ENCODE data around the gene TRAF4. TPM values are rescaled to one million over a fixed set of nuclear protein-coding genes. Genes with fewer than 3 reads are reported as not detected.
A peak's percentile ranks its signal among the peaks of the same experiment; 100 is the strongest.

Gene TRAF4
- total RNA-seq, 1 experiment from 2014 or later = 127 TPM

DNA sequence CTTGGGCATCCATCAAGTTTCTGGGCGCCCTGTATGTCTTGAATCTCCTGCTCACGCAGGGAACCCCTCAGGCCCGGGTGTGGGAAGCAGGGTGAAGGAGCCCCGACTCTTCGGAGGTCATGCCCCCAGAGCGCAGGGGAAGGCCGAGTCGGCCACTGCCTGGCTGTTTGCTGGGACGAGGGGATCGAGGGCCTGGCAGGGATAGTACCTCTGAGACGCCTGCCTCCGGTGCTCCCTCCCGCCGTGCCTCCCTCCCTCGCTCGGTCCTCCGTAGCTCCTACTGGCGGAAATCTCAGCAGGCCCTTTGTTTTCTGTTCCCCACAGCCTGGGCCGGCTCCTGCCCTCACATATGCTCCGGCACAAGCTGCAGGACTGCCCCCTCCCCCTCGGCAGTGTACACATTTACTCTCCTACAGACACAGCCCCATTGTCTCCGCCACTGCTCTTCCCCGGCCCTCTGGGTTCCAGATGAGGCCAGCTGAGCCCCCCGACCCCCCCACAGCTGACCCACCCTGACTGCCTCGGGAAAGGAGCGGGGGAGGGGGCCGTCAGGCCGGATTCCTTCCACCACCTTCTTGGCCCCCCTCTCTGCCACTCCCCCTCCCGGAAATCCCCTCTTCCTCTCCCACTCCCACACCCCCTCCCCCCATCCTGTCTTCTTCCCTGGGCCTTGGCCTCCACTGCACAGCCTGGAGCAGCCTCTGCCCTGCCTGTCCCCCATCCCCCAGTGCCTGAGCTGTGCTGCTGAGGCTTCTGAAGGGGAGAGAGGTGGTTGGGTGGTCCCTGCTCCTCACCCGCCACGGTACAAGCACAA is 1.4 kb downstream of the TRAF4 start:
- intact Hi-C loops (cut with micrococcal nuclease) = no loop called here
- peaks cover 52% of the 10 kb centered on the region for H3K79me2 ChIP-seq (ENCODE audit: insufficient read depth, low read length)
- CTCF ChIA-PET = interaction anchor here (13.6 kb wide), 1 partner anchor 18 kb away, joined by 207 read pairs; the partner anchor contains the start of genes NEK8 and TLCD1

More for the DNA sequence above, 1.4 kb downstream of the TRAF4 start:
- no TSS peak for BruUV-seq (replicated peaks)
- RAD21 ChIA-PET (ENCODE audit: low non-redundant PET in 1 of 2, low total read pairs in 2 of 2, uncharacterized antibody in 2 of 2, unreplicated experiment in 2 of 2) = interaction anchor here in 1 of 2 experiments (1.0 kb wide), 1 partner anchor 19 kb away, joined by 5 read pairs; no protein-coding TSS in a partner anchor
- Histone ChIP-seq H3K9ac (ENCODE audit: low read length) (peak overlapping the region; percentile 100), H3K27me3 (ENCODE audit: insufficient read depth, low read length) (no peaks in the 10 kb centered on the region), H3K9me3 (ENCODE audit: control insufficient read depth in 1 of 2, insufficient read depth in 1 of 2, low read depth in 1 of 2, low read length in 2 of 2) (no peaks in the 10 kb centered on the region), H3K9me2 (ENCODE audit: insufficient read depth) (no peaks in the 10 kb centered on the region), H3K4me3 (replicated peaks in 1 of 2; ENCODE audit: low read depth in 1 of 2, low read length in 2 of 2) (peak overlapping the region; percentile 97 to 100), H3K27ac (ENCODE audit: low read depth, low read length) (peak overlapping the region; percentile 98), H4K20me1 (ENCODE audit: insufficient read depth) (peaks cover 24% of the 10 kb centered on the region; the same call in 1 of the 2 replicates), H3K4me2 (ENCODE audit: low read length) (peak overlapping the region; percentile 99), H3K4me1 (ENCODE audit: control insufficient read depth in 1 of 2, insufficient read depth in 2 of 2, low read length in 2 of 2) (peaks cover 34 to 59% of the 10 kb centered on the region in 2 experiments), H3K36me3 (ENCODE audit: control insufficient read depth in 1 of 2, insufficient read depth in 2 of 2, low read length in 2 of 2) (peaks cover 23 to 43% of the 10 kb centered on the region in 2 experiments), H2AFZ (ENCODE audit: low read depth, low read length, poor library complexity, severe bottlenecking) (no peak overlapping the region)
- no peak for DNase-seq (ENCODE audit: low read depth, low spot score)
- no peak for TF ChIP-seq FOSL1 (IDR thresholded peaks at IDR 0.05; ENCODE audit: low read depth)
- TF ChIP-seq EZH2 (IDR thresholded peaks at IDR 0.05) = no peak
- TF ChIP-seq, protein P1, sequence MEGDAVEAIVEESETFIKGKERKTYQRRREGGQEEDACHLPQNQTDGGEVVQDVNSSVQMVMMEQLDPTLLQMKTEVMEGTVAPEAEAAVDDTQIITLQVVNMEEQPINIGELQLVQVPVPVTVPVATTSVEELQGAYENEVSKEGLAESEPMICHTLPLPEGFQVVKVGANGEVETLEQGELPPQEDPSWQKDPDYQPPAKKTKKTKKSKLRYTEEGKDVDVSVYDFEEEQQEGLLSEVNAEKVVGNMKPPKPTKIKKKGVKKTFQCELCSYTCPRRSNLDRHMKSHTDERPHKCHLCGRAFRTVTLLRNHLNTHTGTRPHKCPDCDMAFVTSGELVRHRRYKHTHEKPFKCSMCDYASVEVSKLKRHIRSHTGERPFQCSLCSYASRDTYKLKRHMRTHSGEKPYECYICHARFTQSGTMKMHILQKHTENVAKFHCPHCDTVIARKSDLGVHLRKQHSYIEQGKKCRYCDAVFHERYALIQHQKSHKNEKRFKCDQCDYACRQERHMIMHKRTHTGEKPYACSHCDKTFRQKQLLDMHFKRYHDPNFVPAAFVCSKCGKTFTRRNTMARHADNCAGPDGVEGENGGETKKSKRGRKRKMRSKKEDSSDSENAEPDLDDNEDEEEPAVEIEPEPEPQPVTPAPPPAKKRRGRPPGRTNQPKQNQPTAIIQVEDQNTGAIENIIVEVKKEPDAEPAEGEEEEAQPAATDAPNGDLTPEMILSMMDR (IDR thresholded peaks at IDR 0.05 in 2 of 3, conservative IDR thresholded peaks at IDR 0.05 in 1 of 3; ENCODE audit: borderline replicate concordance in 1 of 3, insufficient read depth in 1 of 3, low read depth in 2 of 3, low read length in 2 of 3) = no peak
- TF ChIP-seq SIN3A (IDR thresholded peaks at IDR 0.05; ENCODE audit: low read depth) = no peak; the same call in 1 of the 2 replicates
- TF ChIP-seq ZNF274 (IDR thresholded peaks at IDR 0.05; ENCODE audit: low read depth, low read length) = no peak
- TF ChIP-seq, protein P2, sequence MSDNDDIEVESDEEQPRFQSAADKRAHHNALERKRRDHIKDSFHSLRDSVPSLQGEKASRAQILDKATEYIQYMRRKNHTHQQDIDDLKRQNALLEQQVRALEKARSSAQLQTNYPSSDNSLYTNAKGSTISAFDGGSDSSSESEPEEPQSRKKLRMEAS (IDR thresholded peaks at IDR 0.05) = no peak
- TF ChIP-seq TCF7L2 (IDR thresholded peaks at IDR 0.05; ENCODE audit: borderline replicate concordance, extremely low read depth, insufficient read depth, insufficient read length) = no peak
- no peak for TF ChIP-seq YY1 (IDR thresholded peaks at IDR 0.05; ENCODE audit: extremely low read depth, insufficient replicate concordance, low read depth, low read length)
- no peak for TF ChIP-seq SRF (IDR thresholded peaks at IDR 0.05; ENCODE audit: low read depth)
- TF ChIP-seq SP1 (IDR thresholded peaks at IDR 0.05; ENCODE audit: low read depth) = no peak
- TF ChIP-seq ELF1 (IDR thresholded peaks at IDR 0.05; ENCODE audit: borderline replicate concordance, low read depth) = no peak
- TF ChIP-seq, protein P3, sequence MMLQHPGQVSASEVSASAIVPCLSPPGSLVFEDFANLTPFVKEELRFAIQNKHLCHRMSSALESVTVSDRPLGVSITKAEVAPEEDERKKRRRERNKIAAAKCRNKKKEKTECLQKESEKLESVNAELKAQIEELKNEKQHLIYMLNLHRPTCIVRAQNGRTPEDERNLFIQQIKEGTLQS (IDR thresholded peaks at IDR 0.05) = no peak
- no peak for TF ChIP-seq POLR2AphosphoS5 (IDR thresholded peaks at IDR 0.05; ENCODE audit: low read depth, low read length)
- no peak for TF ChIP-seq RAD21 (IDR thresholded peaks at IDR 0.05; ENCODE audit: low read depth)
- POLR2A ChIA-PET = interaction anchor here (2.3 to 11.6 kb wide), 2 partner anchors 17 to 26 kb away, joined by 9 to 149 read pairs; partner anchors contain the start of genes NEK8, RPL23A and TLCD1
- no peak; the same call in 1 of the 2 replicates for ATAC-seq

Data from HCT116 (cell line).